K562 (cell line): ENCODE results near the gene STPG2. TPM values are rescaled to one million over a fixed set of nuclear protein-coding genes. Genes with fewer than 3 reads are reported as not detected.

Experiments used
- ATAC-seq: fragments of 200-7000 bp; cut with Tn5 transposase; 3 replicates; pipeline ENCODE4 v1.9.1; 2020; ENCODE audit warnings: moderate library complexity
- BruUV-seq: library from RNA; stranded (reverse); fragments of 400-500 nt; replicated peaks from 2 replicates; lab custom pipeline; 2021; lab: Mats Ljungman, UMichigan
- CTCF ChIA-PET: fragments of 300-600 bp; formaldehyde crosslinking; extraction: SDS; loops from one replicate; lab custom pipeline; 2021; ENCODE audit warnings: low intra/inter-chr PET ratio; lab: Yijun Ruan, JAX
- POLR2A ChIA-PET: fragments of 300-600, 350-650 bp; sonication (Branson Sonifier 250); formaldehyde crosslinking; extraction: SDS; loops from one replicate; lab custom pipeline; 2021; ENCODE audit warnings: antibody characterized with exemption, inconsistent platforms; lab: Yijun Ruan, JAX
- DNase-seq, 4 experiments: peaks; one replicate each; pipeline versions ENCODE4 v3.0.0 to v3.0.0-alpha.2; 2011 to 2018; ENCODE audit warnings: low spot score in 3 of 4, mixed read lengths in 3 of 4; ENCODE audit errors: extremely low read depth in 1 of 4
- FAIRE-seq: peaks from 2 replicates; lab custom pipeline; 2011; peaks lifted over from hg19 to GRCh38; lab: Jason Lieb, UNC
- H2AFZ ChIP-seq: 2 replicates; pipeline ENCODE4 v1.6.0; 2011; ENCODE audit warnings: low read depth, low read length, control low read depth, inconsistent platforms
- H3K27ac ChIP-seq: fragments of 200-600 bp; 3 replicates; pipeline ENCODE4 v1.8.0; 2011; ENCODE audit warnings: low read depth, mild to moderate bottlenecking, control low read depth, inconsistent platforms, low read length, moderate library complexity, mixed read lengths; ENCODE audit errors: extremely low read depth
- H3K27me3 ChIP-seq, 2 experiments: fragments of 300-600 bp in 1 of 2; 2 replicates in 1 of 2; 3 replicates in 1 of 2; pipeline versions ENCODE4 v1.6.0 to v1.8.0; 2011; ENCODE audit warnings: inconsistent platforms in 2 of 2, low read length in 2 of 2, mild to moderate bottlenecking in 1 of 2, mixed read lengths in 1 of 2, moderate library complexity in 1 of 2; ENCODE audit not compliant: control insufficient read depth in 2 of 2, insufficient read depth in 2 of 2
- H3K36me3 ChIP-seq: fragments of 300-600 bp; 3 replicates; pipeline ENCODE4 v1.8.0; 2011; ENCODE audit warnings: mild to moderate bottlenecking, low read length, inconsistent platforms; ENCODE audit not compliant: control insufficient read depth, insufficient read depth
- H3K4me1 ChIP-seq, 2 experiments: fragments of 200-600 bp in 1 of 2; replicated peaks in 1 of 2; 2 replicates in 1 of 2; 3 replicates in 1 of 2; pipeline versions ENCODE4 v1.5.1 to v1.8.0; 2011; ENCODE audit warnings: inconsistent platforms in 2 of 2, low read length in 2 of 2, mild to moderate bottlenecking in 1 of 2, mixed read lengths in 1 of 2, moderate library complexity in 1 of 2; ENCODE audit not compliant: control insufficient read depth in 2 of 2, insufficient read depth in 2 of 2
- H3K4me2 ChIP-seq: 2 replicates; pipeline ENCODE4 v1.6.1; 2011; ENCODE audit warnings: low read length, control low read depth, inconsistent platforms, mixed read lengths; ENCODE audit not compliant: insufficient read depth
- H3K4me3 ChIP-seq: fragments of 200-600 bp; sonication (generic), shearing (Covaris generic); 2 replicates; pipeline ENCODE4 v1.5.1; 2016; ENCODE audit warnings: control low read depth, inconsistent platforms
- H3K79me2 ChIP-seq: fragments of 200-600 bp; 3 replicates; pipeline ENCODE4 v1.8.0; 2011; ENCODE audit warnings: low read length, inconsistent platforms; ENCODE audit not compliant: control insufficient read depth, insufficient read depth
- H3K9ac ChIP-seq, 2 experiments: 2 replicates each; pipeline versions ENCODE4 v1.6.0 to v1.6.1; 2011; ENCODE audit warnings: low read depth in 2 of 2, low read length in 2 of 2, control low read depth in 1 of 2, inconsistent platforms in 1 of 2, mild to moderate bottlenecking in 1 of 2, mixed read lengths in 1 of 2; ENCODE audit not compliant: insufficient read depth in 1 of 2
- H3K9me1 ChIP-seq: one replicate; pipeline ENCODE4 v1.6.0; 2011; ENCODE audit warnings: inconsistent platforms, mild to moderate bottlenecking, low read length, moderate library complexity; ENCODE audit not compliant: control insufficient read depth, insufficient read depth
- H3K9me3 ChIP-seq: replicated peaks from 2 replicates; pipeline ENCODE4 v1.5.1; 2011; ENCODE audit warnings: low read depth, low read length, inconsistent platforms; ENCODE audit not compliant: control insufficient read depth, insufficient read depth
- H4K20me1 ChIP-seq: replicated peaks from 2 replicates; pipeline ENCODE4 v1.6.1; 2011; ENCODE audit warnings: low read length, inconsistent platforms, mixed read lengths; ENCODE audit not compliant: control insufficient read depth, insufficient read depth
- ATF7 ChIP-seq: fragments of 450-650 bp; IDR thresholded peaks from 2 replicates; pipeline ENCODE4 v1.7.1; 2014; ENCODE audit warnings: mild to moderate bottlenecking, moderate library complexity
- NCOA4 ChIP-seq: fragments of 450-650 bp; IDR thresholded peaks from 2 replicates; pipeline ENCODE4 v1.6.1; 2018; ENCODE audit warnings: mild to moderate bottlenecking; ENCODE audit not compliant: partially characterized antibody
- POU5F1 ChIP-seq: fragments of 150-350 bp; IDR thresholded peaks from 2 replicates; pipeline ENCODE4 v1.6.1; 2014; ENCODE audit warnings: borderline replicate concordance, low read length, low read depth, mild to moderate bottlenecking; ENCODE audit not compliant: partially characterized antibody
- RBM34 ChIP-seq: fragments of 200-400 bp; formaldehyde crosslinking; IDR thresholded peaks from 2 replicates; pipeline ENCODE4 v1.6.1; 2018; ENCODE audit warnings: low read length, borderline replicate concordance; ENCODE audit not compliant: insufficient read depth
- SFPQ ChIP-seq: fragments of 200-400 bp; formaldehyde crosslinking; IDR thresholded peaks from 2 replicates; pipeline ENCODE4 v1.6.1; 2017; ENCODE audit warnings: mild to moderate bottlenecking, low read depth, low read length, moderate library complexity
- ZBED1 ChIP-seq: IDR thresholded peaks from 2 replicates; pipeline ENCODE4 v1.6.1; 2014
- WGBS: fragments of 100-300 bp; shearing (Covaris generic); methylation state at CpG from one replicate; pipeline ENCODE4 v1.1.6; 2016; ENCODE audit warnings: low coverage, mixed read lengths; ENCODE audit not compliant: insufficient coverage; ENCODE audit errors: missing lambda C conversion rate; 5-methylcytosine and 5-hydroxymethylcytosine counted together
- in situ Hi-C: fragments of 300-500 bp; cut with MboI; formaldehyde crosslinking; loops from 4 replicates; pipeline ENCODE4 v1.15.0; 2018; ENCODE audit warnings: inconsistent platforms, mixed read lengths
- intact Hi-C: fragments of 100-400 bp; cut with micrococcal nuclease; formaldehyde crosslinking; loops from 2 replicates; pipeline ENCODE4 v1.14.2; 2022
- polyA plus RNA-seq, 8 experiments: library from polyadenylated mRNA; depleted of rRNA in 4 of 8; stranded (reverse) in 5 of 8; unstranded in 3 of 8; fragments of >200 nt; fragmentation: Nextera tagmentation in 2 of 8; fragmentation: Illumina TruSeq in 1 of 8; extraction: Ambion mirVana in 2 of 8; extraction: Trizol in 1 of 8; gene quantifications; 2 replicates each; pipeline versions ENCODE4 v1.2.1 to v1.2.3, GENCODE V29; 2011 to 2014; ENCODE audit warnings: inconsistent platforms in 1 of 8, missing spikeins in 1 of 8
- total RNA-seq, 7 experiments: library from RNA; depleted of rRNA in 6 of 7; stranded (reverse); fragments of >200 nt in 6 of 7; fragmentation: Illumina TruSeq in 2 of 7; extraction: Trizol in 2 of 7; gene quantifications; 2 replicates each; pipeline versions ENCODE4 v1.2.1 to v1.2.3, GENCODE V29; 2011 to 2021; ENCODE audit warnings: low replicate concordance in 1 of 7
- TF ChIP-seq, protein P1 (sequence below): sonication (generic); formaldehyde crosslinking; IDR thresholded peaks from 2 replicates; pipeline ENCODE4 v1.8.0; 2022; ENCODE audit warnings: mild to moderate bottlenecking, missing genetic modification reagents

Gene STPG2
- total and polyA plus RNA-seq, 9 of the 15 experiments (the other 6 are each of a cell fraction or from before 2014, with no cell fraction given): not detected

GRCh38 chr4:97525236-97525635 lies 618.0 kb downstream of the STPG2 start (continued):
- TF ChIP-seq POU5F1: no peak
- TF ChIP-seq, protein P1, sequence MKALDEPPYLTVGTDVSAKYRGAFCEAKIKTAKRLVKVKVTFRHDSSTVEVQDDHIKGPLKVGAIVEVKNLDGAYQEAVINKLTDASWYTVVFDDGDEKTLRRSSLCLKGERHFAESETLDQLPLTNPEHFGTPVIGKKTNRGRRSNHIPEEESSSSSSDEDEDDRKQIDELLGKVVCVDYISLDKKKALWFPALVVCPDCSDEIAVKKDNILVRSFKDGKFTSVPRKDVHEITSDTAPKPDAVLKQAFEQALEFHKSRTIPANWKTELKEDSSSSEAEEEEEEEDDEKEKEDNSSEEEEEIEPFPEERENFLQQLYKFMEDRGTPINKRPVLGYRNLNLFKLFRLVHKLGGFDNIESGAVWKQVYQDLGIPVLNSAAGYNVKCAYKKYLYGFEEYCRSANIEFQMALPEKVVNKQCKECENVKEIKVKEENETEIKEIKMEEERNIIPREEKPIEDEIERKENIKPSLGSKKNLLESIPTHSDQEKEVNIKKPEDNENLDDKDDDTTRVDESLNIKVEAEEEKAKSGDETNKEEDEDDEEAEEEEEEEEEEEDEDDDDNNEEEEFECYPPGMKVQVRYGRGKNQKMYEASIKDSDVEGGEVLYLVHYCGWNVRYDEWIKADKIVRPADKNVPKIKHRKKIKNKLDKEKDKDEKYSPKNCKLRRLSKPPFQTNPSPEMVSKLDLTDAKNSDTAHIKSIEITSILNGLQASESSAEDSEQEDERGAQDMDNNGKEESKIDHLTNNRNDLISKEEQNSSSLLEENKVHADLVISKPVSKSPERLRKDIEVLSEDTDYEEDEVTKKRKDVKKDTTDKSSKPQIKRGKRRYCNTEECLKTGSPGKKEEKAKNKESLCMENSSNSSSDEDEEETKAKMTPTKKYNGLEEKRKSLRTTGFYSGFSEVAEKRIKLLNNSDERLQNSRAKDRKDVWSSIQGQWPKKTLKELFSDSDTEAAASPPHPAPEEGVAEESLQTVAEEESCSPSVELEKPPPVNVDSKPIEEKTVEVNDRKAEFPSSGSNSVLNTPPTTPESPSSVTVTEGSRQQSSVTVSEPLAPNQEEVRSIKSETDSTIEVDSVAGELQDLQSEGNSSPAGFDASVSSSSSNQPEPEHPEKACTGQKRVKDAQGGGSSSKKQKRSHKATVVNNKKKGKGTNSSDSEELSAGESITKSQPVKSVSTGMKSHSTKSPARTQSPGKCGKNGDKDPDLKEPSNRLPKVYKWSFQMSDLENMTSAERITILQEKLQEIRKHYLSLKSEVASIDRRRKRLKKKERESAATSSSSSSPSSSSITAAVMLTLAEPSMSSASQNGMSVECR (CRISPR knock-in tag): no peak
- TF ChIP-seq SFPQ: no peak

- ChIA-PET CTCF (no interaction called here), POLR2A (no interaction called here)
- H3K27me3 ChIP-seq: no peaks in the 10 kb centered on the region
- no peaks in the 10 kb centered on the region for H3K9me1 ChIP-seq
- H3K4me3 ChIP-seq: no peak overlapping the region
- no peaks in the 10 kb centered on the region for H3K4me1 ChIP-seq
- WGBS: 0% methylated on average over 1 of the region's 1 CpG
- no peak overlapping the region for H3K9ac ChIP-seq
- no peaks in the 10 kb centered on the region for H3K79me2 ChIP-seq
- H2AFZ ChIP-seq: no peak overlapping the region
- H3K9me3 ChIP-seq: no peaks in the 10 kb centered on the region
- in situ Hi-C loops: no loop called here
- BruUV-seq: no TSS peak
- H3K4me2 ChIP-seq: no peak overlapping the region
- H3K36me3 ChIP-seq: no peaks in the 10 kb centered on the region
- DNase-seq (no peak), ATAC-seq (no peak), FAIRE-seq (no peak)
- no peaks in the 10 kb centered on the region for H4K20me1 ChIP-seq
- intact Hi-C loops: no loop called here
- H3K27ac ChIP-seq: no peak overlapping the region
- TF ChIP-seq ZBED1 (no peak), ATF7 (no peak), RBM34 (no peak), NCOA4 (no peak)
Observed at GRCh38 chr4:97517939-97518338, 625.3 kb downstream of the STPG2 start.
